ENCODE data around the gene MAT2B. TPM values are rescaled to one million over a fixed set of nuclear protein-coding genes. Genes with fewer than 3 reads are reported as not detected.

Gene MAT2B
- total RNA-seq, 1 experiment from 2014 or later = 55.7 TPM

GRCh38 chr5:163460562-163461171, 44.8 kb upstream of the MAT2B start, which contains the start of gene HMMR (continued):
- TF ChIP-seq ARID4B (CRISPR knock-in tag; IDR thresholded peaks at IDR 0.05; ENCODE audit: borderline replicate concordance) (no peak), OVOL2 (CRISPR knock-in tag; IDR thresholded peaks at IDR 0.05; ENCODE audit: borderline replicate concordance) (no peak), STAT6 (CRISPR knock-in tag; conservative IDR thresholded peaks at IDR 0.05; ENCODE audit: low read depth) (no peak), ZBTB21 (CRISPR knock-in tag; IDR thresholded peaks at IDR 0.05; ENCODE audit: borderline replicate concordance) (0 out of 2 replicates have a peak, but pooled peaks have one; percentile 27), NFE2L1 (CRISPR knock-in tag; IDR thresholded peaks at IDR 0.05) (no peak), ZNF138 (CRISPR knock-in tag; conservative IDR thresholded peaks at IDR 0.05) (no peak), ZNF416 (CRISPR knock-in tag; IDR thresholded peaks at IDR 0.05) (no peak), ZNF281 (CRISPR knock-in tag; IDR thresholded peaks at IDR 0.05) (no peak), ATF2 (CRISPR knock-in tag; IDR thresholded peaks at IDR 0.05; ENCODE audit: borderline replicate concordance, low read depth) (no peak), USF1 (CRISPR knock-in tag; IDR thresholded peaks at IDR 0.05) (no peak), MXD4 (CRISPR knock-in tag; IDR thresholded peaks at IDR 0.05; ENCODE audit: borderline replicate concordance) (no peak), CBFB (CRISPR knock-in tag; IDR thresholded peaks at IDR 0.05; ENCODE audit: low read depth) (no peak), E2F5 (CRISPR knock-in tag; IDR thresholded peaks at IDR 0.05) (no peak), ZNF671 (CRISPR knock-in tag; IDR thresholded peaks at IDR 0.05) (no peak)
